GM13976 (cell line): ENCODE data around the gene CD47.

Source experiments
- DNase-seq: peaks from one replicate; pipeline ENCODE4 v3.0.0; 2012; ENCODE audit warnings: low spot score
- in situ Hi-C: fragments of 300-500 bp; cut with MboI; formaldehyde crosslinking; loops from one replicate; pipeline ENCODE4 v1.12.0; 2022; ENCODE audit warnings: low sequenced_read_pairs, mixed read lengths, inconsistent platforms; ENCODE audit not compliant: unreplicated experiment
- TF ChIP-seq, protein P1 (sequence below): IDR thresholded peaks from 2 replicates; pipeline ENCODE4 v1.5.1; 2012; ENCODE audit warnings: borderline replicate concordance, mild to moderate bottlenecking; ENCODE audit not compliant: insufficient read depth; ENCODE audit errors: extremely low read depth, missing control alignments, control extremely low read depth

The CD47 gene

DNA sequence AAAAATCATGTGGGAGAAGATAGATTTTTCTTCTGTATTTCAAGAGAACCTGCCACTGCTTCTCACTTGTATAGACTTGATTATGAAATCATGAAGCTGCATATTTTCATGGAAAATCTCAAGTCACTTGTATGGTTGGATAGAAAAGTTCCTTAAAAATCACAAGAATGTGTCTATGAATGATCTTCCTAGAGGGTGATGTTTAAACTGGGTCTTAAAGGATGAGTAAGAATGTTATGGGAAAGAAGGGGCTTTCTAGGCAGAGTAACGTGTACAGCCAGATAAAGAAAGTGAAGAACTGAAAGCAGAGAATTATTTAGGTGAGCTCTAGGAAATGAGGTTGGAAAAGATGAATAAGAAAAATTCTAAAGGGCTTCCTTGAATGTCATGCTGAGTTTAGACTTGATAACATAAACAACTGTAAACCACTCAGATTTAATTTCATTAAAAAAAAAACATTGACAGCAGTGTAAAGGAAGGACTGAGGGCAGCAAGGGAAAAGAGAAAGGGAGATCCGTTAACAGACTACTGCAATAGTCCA, 5.0 kb downstream of the CD47 start:
- TF ChIP-seq, protein P1, sequence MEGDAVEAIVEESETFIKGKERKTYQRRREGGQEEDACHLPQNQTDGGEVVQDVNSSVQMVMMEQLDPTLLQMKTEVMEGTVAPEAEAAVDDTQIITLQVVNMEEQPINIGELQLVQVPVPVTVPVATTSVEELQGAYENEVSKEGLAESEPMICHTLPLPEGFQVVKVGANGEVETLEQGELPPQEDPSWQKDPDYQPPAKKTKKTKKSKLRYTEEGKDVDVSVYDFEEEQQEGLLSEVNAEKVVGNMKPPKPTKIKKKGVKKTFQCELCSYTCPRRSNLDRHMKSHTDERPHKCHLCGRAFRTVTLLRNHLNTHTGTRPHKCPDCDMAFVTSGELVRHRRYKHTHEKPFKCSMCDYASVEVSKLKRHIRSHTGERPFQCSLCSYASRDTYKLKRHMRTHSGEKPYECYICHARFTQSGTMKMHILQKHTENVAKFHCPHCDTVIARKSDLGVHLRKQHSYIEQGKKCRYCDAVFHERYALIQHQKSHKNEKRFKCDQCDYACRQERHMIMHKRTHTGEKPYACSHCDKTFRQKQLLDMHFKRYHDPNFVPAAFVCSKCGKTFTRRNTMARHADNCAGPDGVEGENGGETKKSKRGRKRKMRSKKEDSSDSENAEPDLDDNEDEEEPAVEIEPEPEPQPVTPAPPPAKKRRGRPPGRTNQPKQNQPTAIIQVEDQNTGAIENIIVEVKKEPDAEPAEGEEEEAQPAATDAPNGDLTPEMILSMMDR, result no peak
- in situ Hi-C loops, result no loop called here
- no peak for DNase-seq

DNA sequence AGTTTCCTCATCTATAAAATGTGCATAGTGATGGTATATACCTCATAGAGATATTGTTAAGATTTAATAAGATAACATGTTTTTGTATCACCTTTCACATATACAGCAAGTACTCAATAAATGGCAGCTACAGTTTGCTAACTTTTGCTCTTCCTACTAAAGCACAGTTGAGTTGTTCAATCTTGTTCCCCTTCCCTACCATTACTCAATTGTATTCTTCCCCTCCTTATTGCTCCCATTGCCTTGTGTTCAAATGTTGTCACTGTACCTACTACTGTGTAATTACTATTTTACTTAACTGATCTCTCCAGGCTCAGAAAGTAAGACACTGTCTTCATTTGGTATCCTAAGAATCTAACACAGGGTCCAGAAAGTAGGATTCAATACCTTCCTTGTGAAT, 5.5 kb downstream of the CD47 start:
- in situ Hi-C loops, result no loop called here
- DNase-seq, result no peak
- TF ChIP-seq, protein P1, result no peak

DNA sequence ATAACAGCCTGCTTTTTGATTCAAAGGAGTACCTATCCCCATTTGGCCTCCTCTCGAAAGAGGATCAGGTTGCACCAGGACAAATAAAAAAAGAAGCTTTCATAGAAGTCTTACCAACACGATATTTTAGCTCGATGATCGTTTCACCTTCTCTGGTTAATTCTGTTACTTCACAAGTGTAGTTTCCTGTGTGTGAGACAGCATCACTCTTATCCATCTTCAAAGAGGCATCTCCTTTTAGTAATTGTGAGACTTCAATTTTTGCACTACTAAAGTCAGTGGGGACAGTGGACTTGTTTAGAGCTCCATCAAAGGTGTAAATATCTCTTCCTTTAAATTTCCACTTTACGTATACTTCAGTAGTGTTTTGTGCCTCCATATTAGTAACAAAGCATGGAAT, 11.0 kb downstream of the CD47 start:
- DNase-seq, result no peak
- in situ Hi-C loops, result no loop called here
- TF ChIP-seq, protein P1, result no peak

DNA sequence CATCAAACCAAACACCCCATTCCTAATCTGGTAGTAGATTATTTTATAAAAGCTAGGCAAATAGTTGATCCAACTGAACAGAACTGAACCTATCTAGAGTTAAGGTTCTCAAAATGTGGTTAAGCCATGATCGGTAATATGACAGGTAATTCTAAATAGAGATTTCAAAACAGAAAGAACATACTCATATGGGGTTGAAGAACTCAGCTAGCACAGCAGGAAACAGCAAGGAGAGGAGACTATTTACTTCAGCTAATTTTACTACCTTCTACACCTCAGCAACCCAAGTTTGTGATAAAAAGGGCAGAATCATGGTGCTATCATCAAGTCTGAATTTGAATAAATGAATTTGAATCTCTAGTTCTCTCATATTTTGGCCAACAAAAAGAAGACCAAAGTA, 11.8 kb downstream of the CD47 start:
- in situ Hi-C loops, result no loop called here
- no peak for DNase-seq
- TF ChIP-seq, protein P1, result no peak

DNA sequence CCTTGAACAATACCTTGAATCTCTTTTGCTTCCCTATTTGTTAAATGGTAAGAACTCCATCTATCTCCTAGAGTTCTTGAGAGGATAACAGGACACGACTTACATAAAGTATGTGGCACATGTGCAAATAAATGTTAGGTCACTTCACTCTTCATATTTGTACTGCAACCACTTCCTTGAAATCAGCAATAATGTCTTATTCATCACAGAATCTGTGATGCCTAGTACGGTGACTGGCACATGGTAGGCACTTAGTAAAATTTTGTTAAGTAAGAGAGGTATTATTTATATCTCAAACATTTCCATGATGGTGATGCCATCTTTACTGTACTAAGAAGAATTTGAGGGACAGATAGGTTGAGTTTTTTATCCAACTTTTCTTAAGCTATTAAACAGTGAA, 14.3 kb downstream of the CD47 start:
- TF ChIP-seq, protein P1, result no peak
- in situ Hi-C loops, result no loop called here
- DNase-seq, result no peak

DNA sequence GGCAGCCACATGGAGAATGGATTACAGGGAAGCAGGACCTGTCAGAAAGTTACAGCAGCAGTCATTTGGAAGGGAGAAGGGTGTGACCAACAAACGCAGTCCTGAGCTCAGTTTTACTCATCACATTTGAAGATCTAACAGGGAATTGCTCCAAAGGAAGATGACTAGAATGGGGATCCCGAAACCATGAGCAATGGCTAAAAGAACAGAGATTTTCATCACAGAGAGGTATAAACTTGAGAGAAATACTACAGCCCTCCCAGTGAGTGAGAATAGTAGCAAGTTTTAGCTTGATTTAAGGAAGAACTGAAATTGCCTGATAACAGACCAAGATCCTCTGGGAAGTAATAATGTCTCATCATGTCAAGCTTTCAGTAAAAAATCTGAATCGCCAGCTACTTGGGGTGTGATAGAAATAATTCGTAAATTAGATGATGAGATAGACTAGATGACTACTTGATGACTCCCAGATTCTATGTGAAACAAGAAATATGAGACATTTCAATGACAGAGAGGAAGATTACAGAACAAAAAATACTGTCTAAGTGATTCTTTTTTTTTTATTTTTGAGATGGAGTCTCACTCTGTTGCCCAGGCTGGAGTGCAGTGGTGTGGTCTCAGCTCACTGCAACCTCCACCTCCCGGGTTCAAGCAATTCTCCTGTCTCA, 16.9 kb downstream of the CD47 start:
- in situ Hi-C loops, result no loop called here
- TF ChIP-seq, protein P1, result no peak
- DNase-seq, result no peak
